Dedifferentiated amniotic fluid mesenchymal stem cell (primary cell): ENCODE measurements around the gene MIS18BP1.
"Not testable (repeated sequence)": the region's sequence is repeated elsewhere in the genome, so short reads cannot be mapped to it uniquely, and the experiment has no call there.

Source experiments
- DNase-seq: peaks from one replicate; pipeline ENCODE4 v3.0.0-alpha.2; 2016; ENCODE audit errors: extremely low spot score

Gene MIS18BP1

GRCh38 chr14:45253070-45253753 lies at the start of gene MIS18BP1:
MIS18BP1 (minus strand) TSS chr14:45253202; CDS start chr14:45247286, 5,916 bp downstream.
- DNase-seq: peak; percentile 95

- no peak for DNase-seq
Measured at GRCh38 chr14:45298423-45299117, 45.6 kb upstream of the MIS18BP1 start.

GRCh38 chr14:45294796-45295195 lies 41.8 kb upstream of the MIS18BP1 start:
- not testable (repeated sequence) for DNase-seq

GRCh38 chr14:45290547-45290946 lies 37.5 kb upstream of the MIS18BP1 start:
- DNase-seq: no peak

GRCh38 chr14:45287610-45288009 lies 34.6 kb upstream of the MIS18BP1 start:
- DNase-seq: no peak

- DNase-seq: no peak
Measured at GRCh38 chr14:45284802-45285201, 31.8 kb upstream of the MIS18BP1 start.

- not testable (repeated sequence) for DNase-seq
Measured at GRCh38 chr14:45281731-45282400, 28.9 kb upstream of the MIS18BP1 start.

- no peak for DNase-seq
Measured at GRCh38 chr14:45271858-45272537, 19.0 kb upstream of the MIS18BP1 start.

GRCh38 chr14:45270031-45270430 lies 17.0 kb upstream of the MIS18BP1 start:
- DNase-seq: no peak

- DNase-seq: no peak
Measured at GRCh38 chr14:45267071-45267470, 14.1 kb upstream of the MIS18BP1 start.

- no peak for DNase-seq
Measured at GRCh38 chr14:45262637-45263036, 9.6 kb upstream of the MIS18BP1 start.

GRCh38 chr14:45261209-45261608 lies 8.2 kb upstream of the MIS18BP1 start:
- DNase-seq: no peak

GRCh38 chr14:45258805-45259204 lies 5.8 kb upstream of the MIS18BP1 start:
- no peak for DNase-seq

GRCh38 chr14:45258073-45258472 lies 5.1 kb upstream of the MIS18BP1 start:
- no peak for DNase-seq

- no peak for DNase-seq
Measured at GRCh38 chr14:45254771-45255170, 1.8 kb upstream of the MIS18BP1 start.

- no peak for DNase-seq
Measured at GRCh38 chr14:45253754-45254310, 830 bp upstream of the MIS18BP1 start.

- DNase-seq: peak; percentile 19
Measured at GRCh38 chr14:45252366-45253069, 484 bp downstream of the MIS18BP1 start.

- no peak for DNase-seq
Measured at GRCh38 chr14:45251912-45252311, 1.1 kb downstream of the MIS18BP1 start.

- DNase-seq: peak; percentile 17
Measured at GRCh38 chr14:45249856-45250575, 3.0 kb downstream of the MIS18BP1 start.

GRCh38 chr14:45247427-45247826 lies 5.6 kb downstream of the MIS18BP1 start:
- no peak for DNase-seq

GRCh38 chr14:45246691-45247090 lies 6.3 kb downstream of the MIS18BP1 start:
- DNase-seq: no peak
